ENCODE data around the gene CCN5.

DNA sequence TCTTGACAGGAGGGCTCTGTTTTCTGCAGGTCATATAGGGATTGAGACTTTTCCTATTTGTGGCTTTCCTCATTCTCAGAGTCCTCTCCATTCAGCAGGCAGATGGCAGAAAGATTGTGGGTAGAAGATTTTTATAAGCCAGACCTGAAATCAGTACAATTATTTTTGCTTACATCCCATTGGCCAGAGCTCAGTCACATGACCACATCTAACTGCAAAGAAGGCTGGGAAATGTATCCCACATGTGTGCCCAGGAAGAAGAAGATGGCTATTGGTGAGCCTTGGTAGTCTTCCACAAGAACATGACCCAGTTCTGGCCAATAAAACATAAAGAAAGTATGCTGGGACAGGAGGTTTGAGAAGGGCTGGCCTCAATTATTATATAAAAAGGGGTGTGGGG lies 21.5 kb upstream of the CCN5 start:
- TF ChIP-seq IRF2 (CRISPR knock-in tag; IDR thresholded peaks at IDR 0.05; ENCODE audit: borderline replicate concordance, low read depth) (no peak), SOX15 (CRISPR knock-in tag; IDR thresholded peaks at IDR 0.05) (no peak)
- TF ChIP-seq, protein P1, sequence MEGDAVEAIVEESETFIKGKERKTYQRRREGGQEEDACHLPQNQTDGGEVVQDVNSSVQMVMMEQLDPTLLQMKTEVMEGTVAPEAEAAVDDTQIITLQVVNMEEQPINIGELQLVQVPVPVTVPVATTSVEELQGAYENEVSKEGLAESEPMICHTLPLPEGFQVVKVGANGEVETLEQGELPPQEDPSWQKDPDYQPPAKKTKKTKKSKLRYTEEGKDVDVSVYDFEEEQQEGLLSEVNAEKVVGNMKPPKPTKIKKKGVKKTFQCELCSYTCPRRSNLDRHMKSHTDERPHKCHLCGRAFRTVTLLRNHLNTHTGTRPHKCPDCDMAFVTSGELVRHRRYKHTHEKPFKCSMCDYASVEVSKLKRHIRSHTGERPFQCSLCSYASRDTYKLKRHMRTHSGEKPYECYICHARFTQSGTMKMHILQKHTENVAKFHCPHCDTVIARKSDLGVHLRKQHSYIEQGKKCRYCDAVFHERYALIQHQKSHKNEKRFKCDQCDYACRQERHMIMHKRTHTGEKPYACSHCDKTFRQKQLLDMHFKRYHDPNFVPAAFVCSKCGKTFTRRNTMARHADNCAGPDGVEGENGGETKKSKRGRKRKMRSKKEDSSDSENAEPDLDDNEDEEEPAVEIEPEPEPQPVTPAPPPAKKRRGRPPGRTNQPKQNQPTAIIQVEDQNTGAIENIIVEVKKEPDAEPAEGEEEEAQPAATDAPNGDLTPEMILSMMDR (IDR thresholded peaks at IDR 0.05): no peak
